GM12878 (cell line): ENCODE data around the gene P2RX4.

ENCODE experiments used
- MAX ChIP-seq: IDR thresholded peaks from 2 replicates; pipeline ENCODE4 v1.6.1; 2012; ENCODE audit warnings: low read depth, low read length, improper control_type of control experiment
- SIN3A ChIP-seq: IDR thresholded peaks from 2 replicates; pipeline ENCODE4 v1.6.1; 2012; ENCODE audit warnings: low read depth, low read length, improper control_type of control experiment

GRCh38 chr12:121191151-121191550 is 18.8 kb upstream of the P2RX4 start:
- TF ChIP-seq MAX (no peak), SIN3A (no peak)
